HL-60/S4 treated with phorbol 12-myristate 13-acetate at 8.2 ng/mL for 4 days and 3 days (cell line): ENCODE measurements around the gene MITF.

Experiments
- in situ Hi-C: fragments of 300-500 bp; cut with MboI; formaldehyde crosslinking; loops from 2 replicates; pipeline ENCODE4 v1.15.0; 2022; ENCODE audit warnings: low sequenced_read_pairs

Gene MITF

DNA sequence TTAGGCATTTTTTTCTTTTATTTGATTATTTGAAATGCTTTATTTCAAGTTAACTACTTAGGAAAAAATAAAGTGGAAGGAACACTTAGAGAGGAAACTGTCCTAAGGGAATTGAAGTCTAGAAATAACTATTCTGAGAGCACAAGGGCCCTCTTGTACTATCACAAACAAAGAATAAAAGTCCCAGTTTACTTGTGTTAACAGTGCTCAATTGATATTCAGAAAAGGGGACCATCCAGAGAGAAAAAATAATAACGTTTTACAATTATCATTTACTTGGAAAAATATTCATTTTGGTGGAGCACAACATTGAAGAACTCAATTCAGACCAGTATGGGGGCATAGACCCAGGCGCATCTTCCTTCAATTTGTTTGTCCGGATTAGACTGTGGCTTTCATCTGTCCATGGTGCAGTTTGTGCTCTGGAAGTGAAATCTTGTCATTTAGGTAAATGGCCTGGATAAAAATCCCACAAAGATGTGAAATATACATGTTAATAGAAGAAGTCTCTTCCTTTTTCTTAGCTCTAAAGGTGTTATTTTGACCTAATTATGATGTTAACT lies 205.7 kb downstream of the MITF start:
- in situ Hi-C loops, result no loop called here

DNA sequence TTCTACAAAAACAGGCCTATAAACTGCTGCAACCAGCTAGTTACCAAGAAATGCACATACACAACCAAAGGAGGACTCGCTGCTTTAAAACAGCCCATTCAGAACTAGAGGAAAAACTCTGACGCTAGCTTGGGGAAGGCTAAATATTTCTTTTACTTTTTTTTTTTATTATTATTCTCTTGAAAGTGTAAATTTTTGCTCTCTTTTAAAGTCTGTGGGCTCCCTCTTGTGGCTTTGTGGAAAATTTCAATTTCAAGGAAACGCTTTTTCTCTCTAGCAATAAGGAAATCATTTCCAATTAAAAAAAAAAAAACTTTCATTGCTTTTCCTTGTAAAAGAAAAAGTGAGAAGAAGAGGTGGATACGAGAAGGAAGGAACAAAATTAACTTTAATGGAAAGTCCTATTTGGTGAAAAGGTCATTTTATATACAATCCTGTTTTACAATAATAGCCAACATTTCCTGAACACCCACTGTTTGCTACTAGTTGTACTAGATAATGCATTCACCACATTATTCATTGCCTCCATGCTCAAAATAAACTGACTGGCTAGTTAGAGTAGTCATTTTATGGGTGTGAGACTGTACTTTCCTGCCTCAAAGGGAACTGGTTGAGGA lies 209.1 kb downstream of the MITF start:
- in situ Hi-C loops, result no loop called here

- in situ Hi-C loops, result no loop called here
These were observed 212.4 kb downstream of the MITF start for GRCh38 chr3:69951616-69952015.

DNA sequence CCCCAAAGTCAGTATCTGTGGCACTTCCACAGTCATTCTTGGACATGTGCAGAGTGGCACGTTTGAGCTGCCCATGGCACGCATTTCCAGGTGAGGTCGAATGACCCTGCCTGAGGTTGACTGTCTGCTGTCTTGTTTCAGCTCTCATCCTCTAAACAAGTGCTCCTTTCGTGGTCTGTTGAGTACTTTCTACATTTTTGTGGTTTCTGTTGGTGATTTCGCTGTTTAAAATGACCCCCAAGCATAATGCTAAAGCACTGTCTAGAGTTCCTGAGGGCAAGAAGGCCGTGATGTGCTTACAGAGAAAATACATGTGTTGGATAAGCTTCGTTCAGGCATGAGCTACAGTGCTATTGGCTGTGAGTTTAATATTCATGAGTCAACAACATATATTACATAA lies 220.3 kb downstream of the MITF start:
- in situ Hi-C loops, result no loop called here

DNA sequence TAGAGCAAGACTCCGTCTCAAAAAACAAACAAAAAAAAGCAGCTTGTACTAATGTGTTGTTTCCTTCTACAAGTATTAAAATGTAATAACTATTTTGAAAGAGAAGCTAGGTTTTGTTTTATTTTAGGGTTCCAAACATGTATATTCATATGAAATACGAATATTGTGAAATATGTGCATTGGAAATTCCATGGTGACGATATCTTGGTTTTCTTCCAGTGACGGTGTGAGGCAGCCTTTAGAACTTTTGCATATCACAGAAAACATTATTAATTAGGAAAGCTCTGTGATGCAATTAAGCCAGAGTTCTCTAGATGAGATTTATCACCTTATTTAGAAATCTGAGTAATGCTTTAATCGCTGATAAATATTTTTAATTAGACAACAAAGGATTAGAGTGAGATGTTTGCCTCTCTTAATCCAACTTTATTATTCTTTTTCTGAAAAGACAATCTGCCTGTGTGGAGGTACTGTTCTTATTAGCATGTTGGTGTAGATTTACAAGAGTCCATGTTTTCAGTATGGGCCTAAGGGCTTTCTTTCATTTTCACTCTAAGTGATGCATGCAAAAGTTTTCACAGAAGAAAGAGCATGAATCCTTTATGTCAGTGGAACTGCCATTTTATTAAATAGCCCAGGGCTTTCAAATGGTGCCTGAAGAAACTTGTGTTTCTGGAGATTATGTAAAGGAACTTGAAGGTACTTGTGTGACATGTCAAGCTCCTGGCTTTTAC lies 222.6 kb downstream of the MITF start:
- in situ Hi-C loops, result no loop called here

DNA sequence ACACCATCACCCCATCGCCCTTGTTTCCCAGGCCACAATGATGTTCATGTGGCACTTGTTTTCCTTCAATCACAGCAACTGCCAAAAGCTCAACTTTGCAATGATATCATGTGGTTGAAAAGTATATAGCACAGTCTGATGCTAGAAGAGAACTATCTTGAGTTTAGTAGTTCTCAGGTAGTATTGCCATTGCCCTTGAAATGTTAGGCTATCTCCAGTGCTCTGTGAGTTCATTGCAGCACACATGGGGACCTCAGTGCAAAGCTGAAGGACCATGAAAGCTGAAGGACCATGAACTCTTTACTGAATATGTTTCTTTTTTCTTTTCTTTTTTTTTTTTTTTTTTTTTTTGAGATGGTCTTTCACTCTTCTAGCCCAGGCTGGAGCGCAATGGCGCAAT lies 224.4 kb downstream of the MITF start:
- in situ Hi-C loops, result no loop called here

DNA sequence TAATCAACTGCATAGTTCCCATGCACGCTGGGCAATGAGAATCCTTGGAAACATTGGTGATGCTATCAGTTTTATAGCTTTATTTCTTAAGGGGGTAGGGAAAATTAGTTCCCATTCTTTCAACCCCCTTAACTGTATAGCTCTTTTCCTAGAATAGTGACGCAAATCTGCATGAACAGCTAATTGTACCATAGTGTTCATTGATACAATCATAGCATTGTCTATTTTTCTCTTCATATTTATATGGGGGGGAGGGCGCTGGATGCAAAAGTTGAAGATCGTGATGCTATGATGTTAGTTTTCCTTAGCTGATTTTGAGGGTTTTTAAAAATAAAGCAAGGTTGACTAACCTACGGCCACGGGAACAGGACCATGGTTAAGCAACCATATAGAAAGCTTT lies 227.9 kb downstream of the MITF start:
- in situ Hi-C loops, result no loop called here

GRCh38 chr3:69970827-69971226 lies 231.6 kb downstream of the MITF start:
- in situ Hi-C loops, result no loop called here

DNA sequence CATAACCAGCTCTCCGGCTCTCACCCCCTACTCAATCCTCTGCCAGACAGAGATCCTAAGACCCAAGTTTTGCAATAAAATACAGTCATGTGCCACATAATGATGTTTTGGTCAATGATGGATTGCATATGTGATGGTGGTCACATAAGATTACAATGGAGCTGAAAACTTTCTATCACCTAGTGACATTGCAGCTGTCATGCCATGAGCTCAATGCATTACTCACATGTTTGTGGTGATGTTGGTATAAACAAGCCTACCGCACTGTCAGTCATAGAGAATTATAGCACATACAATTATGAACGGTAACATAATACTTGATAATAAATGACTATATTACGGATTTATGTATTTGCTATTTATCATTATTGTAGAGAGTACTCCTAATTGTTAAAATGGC lies 233.4 kb downstream of the MITF start:
- in situ Hi-C loops, result no loop called here

- in situ Hi-C loops, result no loop called here
These were observed 236.8 kb downstream of the MITF start for GRCh38 chr3:69976021-69976420.

DNA sequence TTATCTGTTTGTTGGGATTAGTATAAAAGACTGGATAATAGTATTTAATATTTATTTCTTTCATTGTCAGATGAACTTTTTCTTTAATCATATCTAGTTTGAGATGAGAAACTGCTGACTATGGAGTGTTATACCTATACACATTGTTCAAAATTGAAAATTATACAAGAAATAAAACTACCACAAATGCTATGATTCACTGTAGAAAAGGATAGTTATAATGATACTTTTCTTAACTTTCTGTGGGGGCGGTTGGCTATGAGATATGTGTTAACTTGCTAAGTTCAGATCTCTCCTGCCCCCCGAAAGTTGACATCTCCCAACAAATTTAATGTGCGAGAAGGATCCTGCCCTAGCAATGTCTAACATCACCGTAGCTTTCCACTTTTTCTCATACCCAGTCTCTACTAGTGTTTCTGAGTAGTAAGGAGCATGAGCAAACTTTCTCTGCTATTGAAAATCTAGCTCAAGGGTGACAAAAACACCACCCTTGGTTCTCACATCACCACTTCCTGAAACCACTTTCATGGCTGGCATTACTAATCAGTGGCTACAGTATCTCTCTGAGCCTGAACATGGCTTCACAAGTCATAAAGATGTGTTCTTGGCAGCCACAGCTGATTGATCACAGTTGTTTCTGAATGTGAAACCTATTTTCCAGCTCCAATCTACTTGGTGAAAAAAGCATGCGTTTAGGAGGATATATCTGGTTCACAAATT lies 244.4 kb downstream of the MITF start:
- in situ Hi-C loops, result no loop called here

DNA sequence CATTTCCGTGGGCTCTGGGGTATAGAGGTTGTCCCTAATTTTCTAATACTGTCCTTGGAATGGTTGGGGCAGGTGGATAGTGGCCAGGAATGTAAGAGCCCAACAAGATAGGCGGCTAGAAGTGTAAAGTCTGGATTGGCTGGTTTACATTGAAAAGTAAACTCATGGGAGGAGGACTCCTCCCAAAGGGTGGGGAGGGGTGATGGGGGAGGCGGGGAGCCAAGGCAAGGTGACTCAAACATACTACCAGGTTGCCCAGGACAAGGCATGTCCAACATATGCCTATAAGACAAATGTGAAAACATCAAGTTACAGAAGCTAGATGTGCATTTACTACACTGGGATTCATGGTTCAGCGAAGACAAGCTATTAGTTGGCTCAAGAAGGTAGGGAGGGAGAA lies 246.0 kb downstream of the MITF start:
- in situ Hi-C loops, result no loop called here

GRCh38 chr3:69986419-69986818 lies 247.2 kb downstream of the MITF start:
- in situ Hi-C loops, result no loop called here

DNA sequence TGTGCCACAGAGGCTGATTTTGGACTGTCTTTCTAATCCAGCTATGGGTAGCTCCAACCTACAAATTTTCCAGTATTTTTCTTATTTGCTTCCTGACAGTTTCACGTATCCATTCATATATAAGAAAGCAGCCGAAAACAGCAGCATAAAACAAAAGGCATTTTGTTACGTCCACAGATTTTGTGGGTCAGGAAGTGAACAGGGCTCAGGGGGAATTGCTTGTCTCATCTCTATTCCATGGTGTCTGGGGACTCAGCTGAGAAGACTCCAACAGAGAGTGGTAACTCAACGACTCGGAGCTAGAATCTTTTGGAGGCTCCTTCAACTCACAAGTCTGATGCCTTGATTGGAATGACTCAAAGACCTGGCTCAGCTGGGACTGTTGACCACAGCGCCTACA lies 248.6 kb downstream of the MITF start:
- in situ Hi-C loops, result no loop called here

DNA sequence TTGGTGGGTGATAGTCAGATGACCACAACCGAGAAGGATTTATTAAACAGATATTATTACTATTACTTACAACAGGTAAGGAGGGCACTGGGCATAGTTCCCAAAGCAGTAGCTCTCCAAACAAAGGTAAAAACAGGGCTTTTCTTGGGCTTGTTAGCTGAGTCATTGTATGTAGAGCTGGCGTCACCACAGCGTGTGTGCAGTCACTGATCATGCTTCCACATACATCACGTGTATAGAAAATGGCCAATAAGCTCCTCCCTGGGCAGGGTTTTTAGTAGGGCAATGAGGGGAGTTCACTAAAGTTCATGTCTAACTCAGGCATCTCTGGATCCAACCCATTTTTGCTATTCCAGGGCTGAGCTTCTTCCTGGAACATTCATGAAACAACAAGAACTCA lies 254.5 kb downstream of the MITF start:
- in situ Hi-C loops, result no loop called here

GRCh38 chr3:69994919-69995318 lies 255.7 kb downstream of the MITF start:
- in situ Hi-C loops, result no loop called here

GRCh38 chr3:69997631-69998307 lies 258.5 kb downstream of the MITF start:
- in situ Hi-C loops, result no loop called here

DNA sequence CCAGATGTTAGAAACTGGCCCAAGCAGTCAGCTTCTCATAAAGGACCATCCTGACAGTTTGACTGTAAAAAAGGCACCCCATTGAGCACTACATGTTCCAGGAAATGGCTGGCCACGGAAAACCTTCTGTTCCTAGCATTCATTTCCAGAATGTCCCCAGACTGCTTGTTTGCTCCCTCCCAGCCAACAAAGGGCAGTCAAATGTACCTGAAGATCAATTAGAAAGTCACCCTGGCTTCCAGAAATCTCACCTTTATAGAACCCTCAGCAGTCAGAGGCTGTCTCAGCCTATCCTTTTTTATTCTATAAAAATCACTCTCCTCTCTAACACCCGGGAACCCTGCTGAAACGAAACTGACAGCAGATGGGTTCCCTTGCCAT lies 259.5 kb downstream of the MITF start:
- in situ Hi-C loops, result no loop called here

DNA sequence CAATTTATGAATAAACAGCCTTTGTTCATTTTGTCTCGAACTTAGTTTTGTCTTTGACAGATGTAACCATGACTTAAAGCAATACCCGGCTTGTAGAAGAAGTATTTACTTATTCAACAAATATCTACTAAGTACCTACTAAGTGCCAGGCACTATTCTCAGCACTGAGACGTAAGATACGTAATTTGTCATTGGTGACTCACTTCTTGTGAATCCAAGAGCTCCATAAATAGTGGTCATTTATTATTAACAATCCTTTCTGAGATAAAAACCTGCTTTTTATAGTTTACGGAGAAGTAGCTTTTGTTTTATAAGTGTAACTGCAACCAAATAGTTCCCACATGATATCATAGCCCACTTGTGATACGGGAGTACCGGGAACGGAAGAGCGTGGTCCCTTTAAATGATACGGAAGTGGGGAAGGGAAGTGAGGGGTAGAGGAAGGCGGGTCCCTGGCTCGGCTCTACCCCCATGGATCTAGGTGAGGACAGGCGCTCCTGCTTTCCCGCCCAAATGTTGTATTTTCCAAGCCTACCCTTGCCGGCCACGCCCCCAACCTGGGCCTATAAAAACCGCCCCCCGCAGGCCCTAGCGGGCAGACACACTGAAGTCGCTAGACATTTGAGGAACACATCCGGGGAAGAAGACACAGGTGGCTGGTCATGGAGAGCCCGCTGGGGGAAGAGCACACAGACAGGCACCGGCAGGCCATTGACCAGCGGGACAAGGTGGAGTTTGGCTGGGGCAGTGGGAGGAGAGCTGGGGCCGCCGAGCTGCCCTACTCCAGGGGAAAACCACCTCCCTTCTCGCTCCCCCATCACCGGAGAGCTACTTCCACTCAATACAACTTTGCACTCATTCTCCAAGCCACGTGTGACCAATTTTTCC lies 260.1 kb downstream of the MITF start, which contains the start of gene SAMMSON:
SAMMSON (plus strand) TSS at position 594 of the 888 bp plus-strand sequence.
- in situ Hi-C loops, result no loop called here

DNA sequence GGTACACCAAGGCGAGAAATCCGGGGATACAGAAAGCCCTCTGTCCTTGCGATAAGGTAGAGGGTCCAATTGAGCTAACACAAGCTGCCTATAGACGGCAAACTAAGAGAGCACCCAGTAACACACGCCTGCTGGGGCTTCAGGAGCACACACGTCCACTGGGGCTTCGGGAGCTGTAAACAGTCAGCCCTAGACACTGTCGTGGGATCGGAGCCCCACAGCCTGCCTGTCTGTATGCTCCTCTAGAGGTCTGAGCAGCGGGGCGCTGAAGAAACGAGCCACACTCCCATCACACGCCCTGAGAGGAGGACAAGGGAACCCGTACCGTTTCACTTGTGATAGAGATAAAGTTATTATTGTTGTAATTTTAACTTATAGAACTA lies 260.8 kb downstream of the MITF start:
- in situ Hi-C loops, result no loop called here
